ENCODE results near the gene VPS51.

Gene VPS51

GRCh38 chr11:65107751-65108468, 11.9 kb downstream of the VPS51 start:
- no peaks in the 10 kb centered on the region for H3K27me3 ChIP-seq
- no peak overlapping the region for H3K27ac ChIP-seq
- H3K9ac ChIP-seq, result no peak overlapping the region
- H3K4me3 ChIP-seq, result no peak overlapping the region
- peaks cover 0 to 89% (median 49%) of the 10 kb centered on the region in 11 experiments; a peak in 19 of 22 replicates for H4K20me1 ChIP-seq
- H3K4me2 ChIP-seq, result no peak overlapping the region
- TF ChIP-seq Cebpa-rat (IDR thresholded peaks at IDR 0.05), result no peak
- peaks cover 41 to 69% (median 51%) of the 10 kb centered on the region in 11 experiments for H3K36me3 ChIP-seq
- H3K4me1 ChIP-seq, result peaks cover 14 to 30% (median 25%) of the 10 kb centered on the region in 10 experiments
- no peaks in the 10 kb centered on the region for H3K9me3 ChIP-seq (replicated peaks in 1 of 11)

- Histone ChIP-seq H3K36me3 (peaks cover 34 to 62% (median 48%) of the 10 kb centered on the region in 11 experiments), H3K4me3 (no peak overlapping the region), H3K9ac (no peak overlapping the region), H3K4me1 (peaks cover 21 to 37% (median 32%) of the 10 kb centered on the region in 10 experiments), H3K4me2 (no peak overlapping the region), H3K9me3 (replicated peaks in 1 of 11) (no peaks in the 10 kb centered on the region), H3K27me3 (no peaks in the 10 kb centered on the region), H3K27ac (no peak overlapping the region), H4K20me1 (peaks cover 0 to 84% (median 48%) of the 10 kb centered on the region in 11 experiments; a peak in 19 of 22 replicates)
- no peak for TF ChIP-seq Cebpa-rat (IDR thresholded peaks at IDR 0.05)
Measured at GRCh38 chr11:65108469-65109123, 12.6 kb downstream of the VPS51 start.

GRCh38 chr11:65109231-65110198, 13.5 kb downstream of the VPS51 start:
- Histone ChIP-seq H3K4me3 (no peak overlapping the region), H3K27me3 (no peaks in the 10 kb centered on the region), H3K27ac (no peak overlapping the region), H4K20me1 (peaks cover 0 to 78% (median 39%) of the 10 kb centered on the region in 11 experiments; a peak in 19 of 22 replicates), H3K9ac (peak overlapping the region in 1 of 11 experiments; percentile 50; a peak in 1 of 22 replicates), H3K9me3 (replicated peaks in 1 of 11) (no peaks in the 10 kb centered on the region), H3K4me1 (peaks cover 25 to 46% (median 41%) of the 10 kb centered on the region in 10 experiments), H3K36me3 (peaks cover 34 to 53% (median 44%) of the 10 kb centered on the region in 11 experiments), H3K4me2 (peak overlapping the region in 1 of 11 experiments; percentile 97; a peak in 1 of 22 replicates)
- no peak for TF ChIP-seq Cebpa-rat (IDR thresholded peaks at IDR 0.05)

GRCh38 chr11:65110354-65110861, 14.4 kb downstream of the VPS51 start:
- Histone ChIP-seq H4K20me1 (peaks cover 0 to 76% (median 36%) of the 10 kb centered on the region in 11 experiments; a peak in 19 of 22 replicates), H3K4me2 (peak overlapping the region; percentile 18 to 100 (median 98); a peak in 21 of 22 replicates), H3K4me1 (peaks cover 27 to 55% (median 45%) of the 10 kb centered on the region in 10 experiments), H3K9me3 (replicated peaks in 1 of 11) (no peaks in the 10 kb centered on the region), H3K27ac (0 out of 22 replicates have a peak overlapping the region, but pooled peaks of 1 of the 11 experiments have one; percentile 2), H3K9ac (peak overlapping the region in 8 of 11 experiments; percentile 27 to 61 (median 46); a peak in 12 of 22 replicates), H3K36me3 (peaks cover 32 to 52% (median 43%) of the 10 kb centered on the region in 11 experiments), H3K27me3 (no peaks in the 10 kb centered on the region), H3K4me3 (no peak overlapping the region)
- TF ChIP-seq Cebpa-rat (IDR thresholded peaks at IDR 0.05), result no peak

GRCh38 chr11:65111159-65111743, 15.2 kb downstream of the VPS51 start:
- H3K4me1 ChIP-seq, result peaks cover 35 to 64% (median 54%) of the 10 kb centered on the region in 10 experiments
- H4K20me1 ChIP-seq, result peaks cover 0 to 75% (median 40%) of the 10 kb centered on the region in 11 experiments; a peak in 19 of 22 replicates
- H3K4me2 ChIP-seq, result peak overlapping the region; percentile 95 to 100 (median 99)
- no peaks in the 10 kb centered on the region for H3K9me3 ChIP-seq (replicated peaks in 1 of 11)
- TF ChIP-seq Cebpa-rat (IDR thresholded peaks at IDR 0.05), result no peak
- H3K27me3 ChIP-seq, result no peaks in the 10 kb centered on the region
- peak overlapping the region in 5 of 10 experiments; percentile 57 to 76 (median 69); a peak in 10 of 20 replicates for H3K4me3 ChIP-seq
- no peak overlapping the region for H3K27ac ChIP-seq
- peak overlapping the region in 3 of 11 experiments; percentile 35 to 61 (median 43); a peak in 4 of 22 replicates for H3K9ac ChIP-seq
- H3K36me3 ChIP-seq, result peaks cover 30 to 52% (median 43%) of the 10 kb centered on the region in 11 experiments; a peak in 21 of 22 replicates

- Histone ChIP-seq H4K20me1 (peaks cover 0 to 75% (median 39%) of the 10 kb centered on the region in 11 experiments; a peak in 19 of 22 replicates), H3K27ac (peak within 1 kb of the TSS; percentile 24 to 69 (median 55); a peak in 20 of 22 replicates), H3K4me3 (peak within 1 kb of the TSS; percentile 57 to 76 (median 66)), H3K27me3 (no peaks in the 10 kb centered on the region), H3K9ac (peak within 1 kb of the TSS; percentile 62 to 86 (median 76)), H3K4me2 (peak within 1 kb of the TSS; percentile 95 to 100 (median 99)), H3K4me1 (peaks cover 41 to 71% (median 61%) of the 10 kb centered on the region in 10 experiments), H3K36me3 (peaks cover 30 to 51% (median 45%) of the 10 kb centered on the region in 11 experiments; a peak in 21 of 22 replicates), H3K9me3 (replicated peaks in 1 of 11) (no peaks in the 10 kb centered on the region)
- TF ChIP-seq Cebpa-rat (IDR thresholded peaks at IDR 0.05), result no peak
Measured at GRCh38 chr11:65111744-65112545, 15.9 kb downstream of the VPS51 start, which contains the start of gene TM7SF2. TSS of gene TM7SF2 (plus strand) at chr11:65111872. CDS start at chr11:65112016, 144 bp downstream.
